IMR-90 (cell line): ENCODE results near the gene ENO3. TPM values are rescaled to one million over a fixed set of nuclear protein-coding genes. Genes with fewer than 3 reads are reported as not detected.

Source experiments
- ATAC-seq: fragments of 200-7000 bp; cut with Tn5 transposase; 2 replicates; pipeline ENCODE4 v1.9.1; 2020; ENCODE audit warnings: low read depth, mild to moderate bottlenecking, moderate library complexity
- BruUV-seq: library from RNA; stranded (reverse); fragments of 400-500 nt; replicated peaks from 2 replicates; lab custom pipeline; 2021; lab: Mats Ljungman, UMichigan
- CTCF ChIA-PET: fragments of 300-600 bp; formaldehyde crosslinking; extraction: SDS; loops from one replicate; lab custom pipeline; 2021; ENCODE audit warnings: antibody characterized with exemption; lab: Yijun Ruan, JAX
- POLR2A ChIA-PET: fragments of 300-600 bp; sonication (Branson Sonifier 250); formaldehyde crosslinking; loops from one replicate; lab custom pipeline; 2022; ENCODE audit warnings: antibody characterized with exemption; ENCODE audit not compliant: unreplicated experiment; lab: Charles Lee
- DNase-seq: peaks from one replicate; pipeline ENCODE4 v3.0.0; 2013
- H2AFZ ChIP-seq: replicated peaks from 2 replicates; pipeline ENCODE3; 2013; ENCODE audit warnings: low read length, mild to moderate bottlenecking; ENCODE audit not compliant: poor library complexity
- H2AK5ac ChIP-seq: 2 replicates; pipeline ENCODE4 v1.6.1; 2013; ENCODE audit warnings: low read depth, low read length, inconsistent platforms
- H2AK9ac ChIP-seq: replicated peaks from 2 replicates; pipeline ENCODE3; 2013; ENCODE audit warnings: mild to moderate bottlenecking, low read depth, low read length, moderate library complexity; ENCODE audit not compliant: poor library complexity
- H2BK120ac ChIP-seq: 2 replicates; pipeline ENCODE4 v1.6.1; 2013; ENCODE audit warnings: low read depth, low read length, inconsistent platforms
- H2BK15ac ChIP-seq: 3 replicates; pipeline ENCODE4 v1.6.1; 2013; ENCODE audit warnings: low read depth, low read length, inconsistent platforms
- H2BK20ac ChIP-seq: 2 replicates; pipeline ENCODE4 v1.6.1; 2013; ENCODE audit warnings: low read depth, mild to moderate bottlenecking, inconsistent platforms, low read length, moderate library complexity
- H2BK5ac ChIP-seq: 2 replicates; pipeline ENCODE4 v1.6.1; 2013; ENCODE audit warnings: mild to moderate bottlenecking, low read depth, low read length, inconsistent platforms; ENCODE audit not compliant: poor library complexity, severe bottlenecking
- H3K14ac ChIP-seq: replicated peaks from 2 replicates; pipeline ENCODE4 v1.6.1; 2013; ENCODE audit warnings: low read depth, low read length, inconsistent platforms
- H3K18ac ChIP-seq: 2 replicates; pipeline ENCODE4 v1.6.1; 2013; ENCODE audit warnings: low read depth, low read length, control low read depth
- H3K23ac ChIP-seq: 2 replicates; pipeline ENCODE4 v1.6.1; 2013; ENCODE audit warnings: low read depth, low read length, inconsistent platforms
- H3K27ac ChIP-seq: 2 replicates; pipeline ENCODE4 v1.5.1; 2013; ENCODE audit warnings: mild to moderate bottlenecking, control low read depth, low read length; ENCODE audit not compliant: insufficient read depth
- H3K27me3 ChIP-seq: 2 replicates; pipeline ENCODE4 v1.6.1; 2013; ENCODE audit warnings: low read length; ENCODE audit not compliant: control insufficient read depth, insufficient read depth
- H3K36me3 ChIP-seq: 2 replicates; pipeline ENCODE4 v1.6.1; 2013; ENCODE audit warnings: low read length, mixed read lengths; ENCODE audit not compliant: control insufficient read depth, insufficient read depth
- H3K4ac ChIP-seq: 2 replicates; pipeline ENCODE4 v1.6.1; 2013; ENCODE audit warnings: low read depth, low read length, inconsistent platforms
- H3K4me1 ChIP-seq: 2 replicates; pipeline ENCODE4 v1.6.1; 2013; ENCODE audit warnings: low read length, mixed read lengths; ENCODE audit not compliant: control insufficient read depth, insufficient read depth
- H3K4me2 ChIP-seq: 2 replicates; pipeline ENCODE4 v1.6.1; 2013; ENCODE audit warnings: low read depth, mild to moderate bottlenecking, control low read depth, low read length, moderate library complexity
- H3K4me3 ChIP-seq: 2 replicates; pipeline ENCODE4 v1.5.1; 2013; ENCODE audit warnings: low read depth, mild to moderate bottlenecking, control low read depth, low read length, moderate library complexity; ENCODE audit not compliant: insufficient read depth
- H3K56ac ChIP-seq: 2 replicates; pipeline ENCODE4 v1.6.1; 2013; ENCODE audit warnings: low read length, inconsistent platforms; ENCODE audit not compliant: insufficient read depth; ENCODE audit errors: extremely low read depth
- H3K79me1 ChIP-seq, 2 experiments: 2 replicates each; pipeline ENCODE4 v1.6.1; 2013; ENCODE audit warnings: low read length in 2 of 2, inconsistent platforms in 1 of 2, low read depth in 1 of 2
- H3K9ac ChIP-seq: 2 replicates; pipeline ENCODE4 v1.6.1; 2013; ENCODE audit warnings: low read depth, low read length, control low read depth
- H3K9me1 ChIP-seq: 2 replicates; pipeline ENCODE4 v1.6.1; 2013; ENCODE audit warnings: low read length, inconsistent platforms; ENCODE audit not compliant: insufficient read depth
- H3K9me3 ChIP-seq: 2 replicates; pipeline ENCODE4 v1.6.1; 2013; ENCODE audit warnings: low read length; ENCODE audit not compliant: control insufficient read depth, insufficient read depth
- H4K20me1 ChIP-seq: 2 replicates; pipeline ENCODE4 v1.6.1; 2013; ENCODE audit warnings: low read length, inconsistent platforms; ENCODE audit not compliant: insufficient read depth
- H4K5ac ChIP-seq: 2 replicates; pipeline ENCODE4 v1.6.1; 2013; ENCODE audit warnings: mild to moderate bottlenecking, low read depth, low read length, control low read depth
- H4K8ac ChIP-seq, 2 experiments: 2 replicates each; pipeline ENCODE4 v1.6.1; 2013; ENCODE audit warnings: low read depth in 2 of 2, low read length in 2 of 2, control low read depth in 1 of 2, inconsistent platforms in 1 of 2
- H4K91ac ChIP-seq: 2 replicates; pipeline ENCODE4 v1.6.1; 2013; ENCODE audit warnings: low read depth, low read length, inconsistent platforms; ENCODE audit not compliant: insufficient read depth
- BHLHE40 ChIP-seq: fragments of 150-350 bp; IDR thresholded peaks from 2 replicates; pipeline ENCODE4 v1.6.1; 2016; ENCODE audit warnings: mild to moderate bottlenecking, low read depth, low read length
- CEBPB ChIP-seq: IDR thresholded peaks from 2 replicates; pipeline ENCODE4 v1.6.1; 2012; ENCODE audit warnings: low read depth, low read length, improper control_type of control experiment
- MAFK ChIP-seq: IDR thresholded peaks from 2 replicates; pipeline ENCODE4 v1.6.1; 2012; ENCODE audit warnings: low read depth, low read length, improper control_type of control experiment
- MAZ ChIP-seq: IDR thresholded peaks from 2 replicates; pipeline ENCODE4 v1.6.1; 2012; ENCODE audit warnings: low read depth, mild to moderate bottlenecking, low read length, improper control_type of control experiment, moderate library complexity, borderline replicate concordance
- MXI1 ChIP-seq: IDR thresholded peaks from 2 replicates; pipeline ENCODE4 v1.6.1; 2012; ENCODE audit warnings: low read depth, mild to moderate bottlenecking, low read length, moderate library complexity, borderline replicate concordance
- POLR2A ChIP-seq: IDR thresholded peaks from 2 replicates; pipeline ENCODE4 v1.6.1; 2012; ENCODE audit warnings: mild to moderate bottlenecking, low read depth, low read length
- RAD21 ChIP-seq: IDR thresholded peaks from 2 replicates; pipeline ENCODE4 v1.6.1; 2012; ENCODE audit warnings: low read length, improper control_type of control experiment
- RCOR1 ChIP-seq: IDR thresholded peaks from 2 replicates; pipeline ENCODE4 v1.6.1; 2012; ENCODE audit warnings: mild to moderate bottlenecking, low read length, improper control_type of control experiment; ENCODE audit not compliant: insufficient replicate concordance
- RFX5 ChIP-seq: IDR thresholded peaks from 2 replicates; pipeline ENCODE4 v1.8.0; 2012; ENCODE audit warnings: low read depth, mild to moderate bottlenecking, low read length, moderate library complexity
- SMC3 ChIP-seq: fragments of 150-350 bp; IDR thresholded peaks from 2 replicates; pipeline ENCODE4 v1.6.1; 2016; ENCODE audit warnings: low read depth, mild to moderate bottlenecking, antibody characterized with exemption, low read length, moderate library complexity
- WGBS, 2 experiments: methylation state at CpG; one replicate each; pipeline versions ENCODE4 v1.1.5 to v1.1.7; 2013; ENCODE audit warnings: missing lambda C conversion rate in 2 of 2; ENCODE audit not compliant: insufficient read length in 1 of 2; ENCODE audit errors: extremely low coverage in 2 of 2; 5-methylcytosine and 5-hydroxymethylcytosine counted together
- dilution Hi-C: fragments of 300-500 bp; cut with HindIII; formaldehyde crosslinking; loops from one replicate; pipeline ENCODE4 v1.14.3; 2018; ENCODE audit warnings: low sequenced_read_pairs; ENCODE audit not compliant: unreplicated experiment
- in situ Hi-C: fragments of 300-500 bp; cut with MboI; formaldehyde crosslinking; loops from 3 replicates; pipeline ENCODE4 v1.14.3; 2019; ENCODE audit warnings: low sequenced_read_pairs, inconsistent platforms, mixed read lengths
- intact Hi-C: fragments of 100-400 bp; cut with micrococcal nuclease; formaldehyde crosslinking; loops from 2 replicates; pipeline ENCODE4 v1.10.0; 2022
- polyA plus RNA-seq, 3 experiments: library from polyadenylated mRNA; depleted of rRNA; stranded (reverse); fragments of >200 nt; gene quantifications; 2 replicates each; pipeline ENCODE4 v1.2.3, GENCODE V29; 2012; ENCODE audit warnings: low replicate concordance in 1 of 3
- total RNA-seq: library from RNA; depleted of rRNA; stranded (reverse); fragments of >200 nt; gene quantifications from 2 replicates; pipeline ENCODE4 v1.2.3, GENCODE V29; 2012
- TF ChIP-seq, protein P1 (sequence below): fragments of 150-350 bp; IDR thresholded peaks from 2 replicates; pipeline ENCODE4 v1.6.1; 2017; ENCODE audit warnings: mild to moderate bottlenecking, antibody characterized with exemption, low read length, low read depth
- TF ChIP-seq, protein P2 (sequence below): fragments of 150-350 bp; IDR thresholded peaks from 2 replicates; pipeline ENCODE4 v1.6.1; 2016; ENCODE audit warnings: low read depth, mild to moderate bottlenecking, low read length, moderate library complexity, borderline replicate concordance
- TF ChIP-seq, protein P3 (sequence below): conservative IDR thresholded peaks from 2 replicates; pipeline ENCODE4 v1.5.1; 2012; ENCODE audit warnings: mild to moderate bottlenecking, low read depth, low read length, improper control_type of control experiment

ENO3 gene
- total and polyA plus RNA-seq, 2 of the 4 experiments (the other 2 are of a cell fraction): 1.4 to 5.1 TPM

DNA sequence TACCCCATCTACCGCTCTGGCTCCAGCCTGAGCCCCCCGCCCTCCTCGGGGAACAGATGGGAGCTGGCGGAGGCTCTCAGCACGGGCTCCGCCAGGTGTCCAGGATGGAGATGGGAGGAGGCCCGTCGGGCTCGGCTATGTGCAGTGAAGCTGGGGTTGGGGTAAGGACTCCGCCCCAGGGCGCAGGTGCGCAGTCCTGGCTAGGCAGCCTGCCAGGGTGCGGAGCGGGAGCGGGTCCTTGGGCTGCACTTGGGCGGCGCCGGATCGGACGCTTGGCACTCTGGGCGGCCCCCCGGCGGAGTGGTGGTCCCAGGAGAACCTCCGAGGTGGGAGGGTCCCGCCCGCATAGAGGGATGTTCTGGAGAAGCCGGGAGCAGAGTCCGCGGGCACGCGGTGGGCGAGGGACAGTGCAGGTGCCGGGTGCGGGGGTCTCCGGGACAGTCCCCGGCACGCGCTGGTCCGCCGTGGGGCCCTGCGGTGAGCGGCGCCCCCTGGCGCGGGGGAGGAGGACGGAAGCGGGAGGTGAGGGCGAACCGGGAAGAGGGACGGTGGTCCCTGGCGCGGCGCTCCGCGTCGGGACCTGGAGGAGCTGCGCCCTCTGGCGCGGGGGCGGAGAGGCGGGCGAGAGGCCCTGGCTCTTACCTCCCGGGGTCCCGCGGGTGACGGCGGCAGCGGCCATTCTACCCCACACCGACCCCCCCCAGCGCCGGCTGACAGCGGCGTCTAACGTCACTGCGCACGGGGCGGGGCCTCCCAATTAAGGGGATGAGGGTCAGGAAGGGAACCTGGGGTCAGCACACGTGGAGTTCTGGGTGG lies 36.2 kb downstream of the ENO3 start, which contains the start of gene CAMTA2:
Gene CAMTA2, minus strand, starts transcription at position 725 of the 816 bp plus-strand sequence. CDS start 1,453 bp downstream, outside the sequence.
- Histone ChIP-seq H3K9me1 (peaks cover 21% of the 10 kb centered on the region), H3K9me3 (no peaks in the 10 kb centered on the region), H2AK5ac (peak within 1 kb of the TSS; percentile 90), H3K4me3 (peak within 1 kb of the TSS; percentile 72), H4K8ac (peak within 1 kb of the TSS; percentile 93 to 97), H3K4me1 (peaks cover 7% of the 10 kb centered on the region), H2AFZ (peak within 1 kb of the TSS; percentile 99), H4K91ac (peak within 1 kb of the TSS; percentile 88), H3K4me2 (peak within 1 kb of the TSS; percentile 91), H4K5ac (peak within 1 kb of the TSS; percentile 68), H3K36me3 (peaks cover 8% of the 10 kb centered on the region), H2BK20ac (no peak within 1 kb of the TSS), H3K4ac (peak within 1 kb of the TSS; percentile 91), H3K27ac (peak within 1 kb of the TSS; percentile 72), H3K9ac (peak within 1 kb of the TSS; percentile 82), H4K20me1 (no peaks in the 10 kb centered on the region), H2BK5ac (peak within 1 kb of the TSS; percentile 84), H3K14ac (peak within 1 kb of the TSS; percentile 86), H3K18ac (peak within 1 kb of the TSS; percentile 38), H2AK9ac (peak within 1 kb of the TSS; percentile 100), H3K79me1 (peaks cover 17 to 54% of the 10 kb centered on the region in 2 experiments; a peak in 3 of 4 replicates), H3K56ac (peak within 1 kb of the TSS; percentile 55), H2BK120ac (peak within 1 kb of the TSS; percentile 55; the same call in 1 of the 2 replicates), H3K23ac (peak within 1 kb of the TSS; percentile 95), H2BK15ac (no peak within 1 kb of the TSS; the same call in 2 of the 3 replicates), H3K27me3 (no peaks in the 10 kb centered on the region)
- DNase-seq (peak; percentile 56), ATAC-seq (peak; percentile 94)
- POLR2A ChIA-PET: interaction anchor here (1.1 kb wide), 1 partner anchor 42 kb away, joined by 4 read pairs; no protein-coding TSS in a partner anchor
- dilution Hi-C loops: no loop called here
- WGBS, 2 experiments: 4% methylated on average over 28 of the region's 78 CpGs; no CpG with 5 or more reads in 1 of the 2 experiments
- BruUV-seq: no TSS peak
- CTCF ChIA-PET: interaction anchor here (1.0 to 2.1 kb wide), 3 partner anchors 10 to 19 kb away, joined by 3 to 11 read pairs (median 4); partner anchors contain the start of genes INCA1, KIF1C and SPAG7
- in situ Hi-C loops: no loop called here
- intact Hi-C loops: loop anchor here (1.0 kb wide), 2 partner anchors 39 to 78 kb away; partner anchors contain the start of gene PFN1
- TF ChIP-seq SMC3 (peak; percentile 29; the same call in 1 of the 2 replicates), MAFK (no peak), MXI1 (no peak), RCOR1 (no peak), POLR2A (no peak), MAZ (peak; percentile 52), RFX5 (no peak), RAD21 (peak; percentile 46), BHLHE40 (peak; percentile 23; the same call in 1 of the 2 replicates), CEBPB (no peak)
- TF ChIP-seq, protein P1, sequence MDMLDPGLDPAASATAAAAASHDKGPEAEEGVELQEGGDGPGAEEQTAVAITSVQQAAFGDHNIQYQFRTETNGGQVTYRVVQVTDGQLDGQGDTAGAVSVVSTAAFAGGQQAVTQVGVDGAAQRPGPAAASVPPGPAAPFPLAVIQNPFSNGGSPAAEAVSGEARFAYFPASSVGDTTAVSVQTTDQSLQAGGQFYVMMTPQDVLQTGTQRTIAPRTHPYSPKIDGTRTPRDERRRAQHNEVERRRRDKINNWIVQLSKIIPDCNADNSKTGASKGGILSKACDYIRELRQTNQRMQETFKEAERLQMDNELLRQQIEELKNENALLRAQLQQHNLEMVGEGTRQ: peak; percentile 24; the same call in 1 of the 2 replicates
- TF ChIP-seq, protein P2, sequence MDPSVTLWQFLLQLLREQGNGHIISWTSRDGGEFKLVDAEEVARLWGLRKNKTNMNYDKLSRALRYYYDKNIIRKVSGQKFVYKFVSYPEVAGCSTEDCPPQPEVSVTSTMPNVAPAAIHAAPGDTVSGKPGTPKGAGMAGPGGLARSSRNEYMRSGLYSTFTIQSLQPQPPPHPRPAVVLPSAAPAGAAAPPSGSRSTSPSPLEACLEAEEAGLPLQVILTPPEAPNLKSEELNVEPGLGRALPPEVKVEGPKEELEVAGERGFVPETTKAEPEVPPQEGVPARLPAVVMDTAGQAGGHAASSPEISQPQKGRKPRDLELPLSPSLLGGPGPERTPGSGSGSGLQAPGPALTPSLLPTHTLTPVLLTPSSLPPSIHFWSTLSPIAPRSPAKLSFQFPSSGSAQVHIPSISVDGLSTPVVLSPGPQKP: no peak
- TF ChIP-seq, protein P3, sequence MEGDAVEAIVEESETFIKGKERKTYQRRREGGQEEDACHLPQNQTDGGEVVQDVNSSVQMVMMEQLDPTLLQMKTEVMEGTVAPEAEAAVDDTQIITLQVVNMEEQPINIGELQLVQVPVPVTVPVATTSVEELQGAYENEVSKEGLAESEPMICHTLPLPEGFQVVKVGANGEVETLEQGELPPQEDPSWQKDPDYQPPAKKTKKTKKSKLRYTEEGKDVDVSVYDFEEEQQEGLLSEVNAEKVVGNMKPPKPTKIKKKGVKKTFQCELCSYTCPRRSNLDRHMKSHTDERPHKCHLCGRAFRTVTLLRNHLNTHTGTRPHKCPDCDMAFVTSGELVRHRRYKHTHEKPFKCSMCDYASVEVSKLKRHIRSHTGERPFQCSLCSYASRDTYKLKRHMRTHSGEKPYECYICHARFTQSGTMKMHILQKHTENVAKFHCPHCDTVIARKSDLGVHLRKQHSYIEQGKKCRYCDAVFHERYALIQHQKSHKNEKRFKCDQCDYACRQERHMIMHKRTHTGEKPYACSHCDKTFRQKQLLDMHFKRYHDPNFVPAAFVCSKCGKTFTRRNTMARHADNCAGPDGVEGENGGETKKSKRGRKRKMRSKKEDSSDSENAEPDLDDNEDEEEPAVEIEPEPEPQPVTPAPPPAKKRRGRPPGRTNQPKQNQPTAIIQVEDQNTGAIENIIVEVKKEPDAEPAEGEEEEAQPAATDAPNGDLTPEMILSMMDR: peak; percentile 71
